Fibroblast of mammary gland (primary cell): ENCODE results near the gene POLRMT.
A peak's percentile ranks its signal among the peaks of the same experiment; 100 is the strongest.

ENCODE experiments used
- DNase-seq: peaks from one replicate; pipeline ENCODE4 v3.0.0-alpha.2; 2010; ENCODE audit warnings: low read depth
- H3K4me3 ChIP-seq: 2 replicates; pipeline ENCODE4 v1.5.1; 2011; ENCODE audit warnings: low read depth, mild to moderate bottlenecking, low read length, moderate library complexity; ENCODE audit not compliant: control insufficient read depth
- TF ChIP-seq, protein P1 (sequence below): conservative IDR thresholded peaks from 2 replicates; pipeline ENCODE4 v1.5.1; 2011; ENCODE audit warnings: low read depth, low read length, inconsistent platforms; ENCODE audit not compliant: control insufficient read depth, insufficient read depth

POLRMT gene

DNA sequence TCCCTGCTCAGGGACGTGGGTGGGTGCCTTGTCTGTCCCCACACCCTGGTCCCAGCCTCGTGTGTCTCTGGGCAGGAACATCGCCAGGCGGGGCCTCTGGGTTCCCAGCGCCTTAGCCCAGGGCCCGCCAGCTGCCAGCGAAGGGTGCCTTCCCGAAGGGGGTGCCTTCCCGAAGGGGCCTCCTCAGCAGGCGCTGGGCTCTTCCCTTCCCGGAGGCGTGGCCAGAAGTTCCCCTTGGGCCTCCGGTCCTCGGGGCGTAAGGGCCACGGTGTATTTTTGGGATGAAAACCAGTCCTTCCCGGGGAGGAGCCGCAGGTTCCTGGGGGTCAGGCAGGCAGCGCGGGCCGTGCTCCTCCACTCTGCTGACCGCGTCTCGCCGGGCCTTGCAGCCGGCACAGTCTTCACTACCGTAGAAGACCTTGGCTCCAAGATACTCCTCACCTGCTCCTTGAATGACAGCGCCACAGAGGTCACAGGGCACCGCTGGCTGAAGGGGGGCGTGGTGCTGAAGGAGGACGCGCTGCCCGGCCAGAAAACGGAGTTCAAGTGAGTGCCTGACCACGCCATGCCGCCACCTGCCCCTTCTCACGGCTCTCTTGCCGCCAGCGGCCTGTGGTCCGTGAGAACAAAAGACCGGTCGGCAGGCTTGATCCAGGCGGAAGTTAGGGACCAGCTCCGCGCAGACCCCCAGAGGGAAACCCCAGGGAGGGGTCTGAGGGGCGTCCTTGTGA is 54.1 kb downstream of the POLRMT start:
- no peak overlapping the region for H3K4me3 ChIP-seq
- TF ChIP-seq, protein P1, sequence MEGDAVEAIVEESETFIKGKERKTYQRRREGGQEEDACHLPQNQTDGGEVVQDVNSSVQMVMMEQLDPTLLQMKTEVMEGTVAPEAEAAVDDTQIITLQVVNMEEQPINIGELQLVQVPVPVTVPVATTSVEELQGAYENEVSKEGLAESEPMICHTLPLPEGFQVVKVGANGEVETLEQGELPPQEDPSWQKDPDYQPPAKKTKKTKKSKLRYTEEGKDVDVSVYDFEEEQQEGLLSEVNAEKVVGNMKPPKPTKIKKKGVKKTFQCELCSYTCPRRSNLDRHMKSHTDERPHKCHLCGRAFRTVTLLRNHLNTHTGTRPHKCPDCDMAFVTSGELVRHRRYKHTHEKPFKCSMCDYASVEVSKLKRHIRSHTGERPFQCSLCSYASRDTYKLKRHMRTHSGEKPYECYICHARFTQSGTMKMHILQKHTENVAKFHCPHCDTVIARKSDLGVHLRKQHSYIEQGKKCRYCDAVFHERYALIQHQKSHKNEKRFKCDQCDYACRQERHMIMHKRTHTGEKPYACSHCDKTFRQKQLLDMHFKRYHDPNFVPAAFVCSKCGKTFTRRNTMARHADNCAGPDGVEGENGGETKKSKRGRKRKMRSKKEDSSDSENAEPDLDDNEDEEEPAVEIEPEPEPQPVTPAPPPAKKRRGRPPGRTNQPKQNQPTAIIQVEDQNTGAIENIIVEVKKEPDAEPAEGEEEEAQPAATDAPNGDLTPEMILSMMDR = no peak
- no peak for DNase-seq

DNA sequence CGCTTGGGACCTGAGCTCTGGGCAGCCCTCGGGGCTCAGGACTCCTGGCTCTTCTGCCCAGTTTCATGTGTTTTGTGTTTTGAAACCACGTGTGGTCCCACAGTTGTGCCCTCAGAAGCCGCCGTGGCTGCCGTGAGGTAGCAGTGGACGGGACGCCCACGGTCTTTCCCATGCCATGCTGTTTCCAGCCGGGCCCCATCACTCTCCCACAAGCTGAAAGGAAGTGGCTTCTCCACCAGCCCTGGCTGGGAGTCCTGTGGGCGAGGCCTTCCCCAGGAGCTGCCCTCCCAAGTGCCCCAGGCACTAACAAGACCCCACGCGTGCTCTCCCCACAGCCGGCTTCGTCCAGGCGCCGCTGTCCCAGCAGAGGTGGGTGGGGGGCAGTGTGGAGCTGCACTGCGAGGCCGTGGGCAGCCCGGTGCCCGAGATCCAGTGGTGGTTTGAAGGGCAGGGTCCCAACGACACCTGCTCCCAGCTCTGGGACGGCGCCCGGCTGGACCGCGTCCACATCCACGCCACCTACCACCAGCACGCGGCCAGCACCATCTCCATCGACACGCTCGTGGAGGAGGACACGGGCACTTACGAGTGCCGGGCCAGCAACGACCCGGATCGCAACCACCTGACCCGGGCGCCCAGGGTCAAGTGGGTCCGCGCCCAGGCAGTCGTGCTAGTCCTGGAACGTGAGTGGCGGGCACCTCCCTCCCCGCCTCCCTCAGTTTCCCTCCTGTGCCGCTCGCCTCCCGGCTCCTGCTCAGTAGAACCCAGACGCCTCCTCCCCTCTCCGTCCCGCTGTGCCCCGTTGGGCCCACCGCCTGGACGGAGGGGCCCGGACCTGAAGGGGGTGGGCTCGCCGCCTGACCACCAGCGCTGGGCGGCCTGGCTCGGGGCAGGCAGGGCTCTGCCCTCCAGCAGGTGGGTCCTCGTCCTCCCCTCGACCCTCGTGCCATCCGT is 55.6 kb downstream of the POLRMT start:
- no peak overlapping the region for H3K4me3 ChIP-seq
- DNase-seq = no peak
- TF ChIP-seq, protein P1 = no peak

DNA sequence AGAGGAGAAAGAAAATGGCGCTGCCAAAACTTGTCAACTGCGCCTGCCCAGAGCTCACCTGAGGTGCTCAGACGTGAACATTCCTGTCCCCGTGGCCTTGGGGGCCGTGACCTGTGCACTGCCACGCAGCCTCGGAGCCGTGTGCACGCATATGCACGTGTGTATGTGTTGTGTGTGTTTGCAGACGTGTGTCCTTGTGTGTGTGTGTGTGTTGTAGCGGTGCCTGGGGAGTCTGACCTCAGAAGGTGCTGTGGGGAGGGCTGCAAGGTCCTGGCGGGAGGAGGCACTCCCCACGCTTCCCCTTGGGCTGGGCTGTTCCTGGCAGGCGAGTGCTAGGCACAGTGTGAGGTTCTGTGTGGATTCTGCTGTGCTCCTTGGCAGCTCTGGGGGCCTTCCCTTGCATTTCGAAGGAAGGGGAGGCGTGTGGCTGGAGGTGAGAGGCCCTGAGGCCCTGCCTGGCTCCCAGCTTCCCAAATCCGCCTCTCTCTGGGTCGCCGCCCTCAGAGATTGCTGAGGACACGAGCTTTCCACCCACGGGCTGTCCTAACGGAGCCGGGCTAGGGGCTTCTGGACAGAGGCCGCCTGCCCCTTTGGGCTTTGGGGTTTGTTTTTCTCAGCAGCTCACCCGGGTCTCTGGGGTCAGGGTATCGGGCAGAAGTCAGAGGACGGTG is 56.4 kb downstream of the POLRMT start:
- DNase-seq = no peak
- TF ChIP-seq, protein P1 = no peak
- no peak overlapping the region for H3K4me3 ChIP-seq

DNA sequence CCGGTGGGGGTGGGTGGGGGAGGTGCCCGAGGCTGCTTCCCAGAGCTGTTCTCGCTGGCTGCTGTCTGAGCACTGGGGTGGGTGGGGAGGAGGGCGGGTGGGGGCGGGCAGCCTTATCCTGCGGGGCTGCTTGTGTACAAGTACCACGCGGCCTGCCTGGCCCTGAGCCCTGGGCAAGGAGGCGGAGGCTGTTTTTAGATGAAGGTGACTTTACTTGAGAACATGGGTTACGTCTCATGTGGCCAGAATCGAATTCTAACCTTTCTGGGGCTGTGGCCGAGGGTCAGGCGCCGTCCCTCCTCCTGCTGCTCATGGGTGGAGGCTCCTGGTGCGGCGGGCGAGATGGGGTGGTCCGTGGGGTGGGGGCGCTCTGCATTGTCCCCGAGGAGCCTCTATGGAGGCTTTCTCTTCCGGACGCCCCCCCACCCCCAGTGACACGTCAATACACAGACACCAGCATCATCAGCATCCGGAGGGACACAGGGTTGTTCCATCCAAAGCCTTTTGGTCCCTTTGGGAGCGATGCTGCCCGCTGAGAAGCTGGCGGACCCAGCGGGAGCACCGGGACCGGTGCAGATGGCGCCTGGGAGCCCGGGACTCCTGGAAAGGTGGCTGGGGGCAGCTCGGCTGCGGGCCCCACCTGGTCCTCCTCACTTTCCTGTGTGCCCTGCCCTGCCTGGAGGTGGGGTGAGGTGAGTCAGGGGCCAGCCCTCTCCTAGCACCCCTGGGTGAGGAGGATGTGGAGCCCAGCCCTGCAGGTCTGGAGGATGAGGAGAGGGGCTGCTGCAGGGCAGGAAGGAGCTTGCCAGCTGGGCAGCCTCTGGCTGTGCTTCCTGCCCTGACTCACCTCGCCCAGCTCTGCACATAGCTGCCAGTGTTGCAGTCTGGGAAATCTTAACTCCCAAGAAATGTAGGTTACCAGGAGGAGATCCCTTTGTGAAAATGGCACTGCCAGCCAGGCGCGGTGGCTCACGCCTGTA is 57.5 kb downstream of the POLRMT start:
- TF ChIP-seq, protein P1 = no peak
- peak overlapping the region; percentile 36 for H3K4me3 ChIP-seq
- peak; percentile 46 for DNase-seq

DNA sequence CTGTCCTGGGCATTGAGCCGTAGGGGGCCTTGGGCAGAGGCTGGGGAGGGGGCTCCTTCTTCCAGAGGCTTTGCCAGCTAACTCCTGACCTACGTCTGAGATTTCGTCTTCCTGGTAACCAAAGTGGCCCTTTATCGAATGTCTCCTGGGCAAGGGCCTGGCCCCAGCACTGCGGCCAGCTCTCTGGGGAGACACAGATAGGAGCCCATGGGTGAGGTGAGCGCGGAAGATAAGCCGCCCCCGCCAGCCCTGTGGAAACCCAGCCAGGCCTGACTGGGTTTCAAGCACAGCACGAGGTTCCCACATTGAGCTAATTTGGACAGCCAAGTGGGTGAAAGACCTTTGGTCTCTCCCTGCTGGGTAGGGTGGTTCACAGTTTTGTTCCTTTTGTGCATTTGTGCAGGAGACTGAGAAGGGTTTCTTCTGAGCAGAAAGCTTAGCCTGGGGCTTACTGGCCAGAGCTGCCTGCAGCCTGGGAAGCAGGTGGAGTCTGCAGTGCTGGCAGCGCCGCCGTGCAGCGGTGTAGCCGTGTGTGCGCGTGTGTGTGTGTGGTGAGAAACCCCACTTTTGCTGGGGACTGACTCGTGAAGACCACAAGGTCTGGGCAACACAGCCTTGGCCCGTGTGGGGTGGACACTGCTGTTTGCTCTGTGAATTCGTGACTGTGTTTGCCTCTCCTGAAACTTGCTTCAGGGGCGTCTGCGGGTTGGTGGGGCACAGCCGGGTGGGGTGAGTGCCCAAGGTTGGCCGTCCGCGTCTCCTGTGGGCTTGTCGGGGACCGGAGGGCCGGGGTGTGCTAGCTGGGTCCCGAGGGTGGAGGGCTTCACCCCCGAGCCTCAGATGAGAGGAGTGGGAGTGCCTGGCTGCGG is 58.4 kb downstream of the POLRMT start:
- peak; percentile 72 for DNase-seq
- peak overlapping the region; percentile 36 for H3K4me3 ChIP-seq
- TF ChIP-seq, protein P1 = no peak
